Esophagus squamous epithelium (tissue), 5 donors: Measurements from ENCODE around the gene CLK4. TPM values are rescaled to one million over a fixed set of nuclear protein-coding genes. Genes with fewer than 3 reads are reported as not detected.

Experiments used
- DNase-seq: peaks from one replicate; lab custom pipeline; 2025; lab: John Stamatoyannopoulos, UW
- H3K27ac ChIP-seq, 4 donors: fragments of 200-600 bp; sonication (generic); one replicate each; pipeline ENCODE4 v1.5.1; 2016 to 2019; ENCODE audit warnings: mild to moderate bottlenecking in 1 of 4
- H3K27me3 ChIP-seq, 4 donors: fragments of 200-600 bp; sonication (generic); 1 replicate in 3 of 4; 2 replicates in 1 of 4; pipeline versions ENCODE4 v1.5.1 to v1.6.0; 2017 to 2021; ENCODE audit warnings: antibody characterized with exemption in 1 of 4
- H3K36me3 ChIP-seq, 3 donors: fragments of 200-600 bp; sonication (generic); one replicate each; pipeline ENCODE4 v1.5.1; 2016 to 2019
- H3K4me1 ChIP-seq, 3 donors: fragments of 200-600 bp; sonication (generic); one replicate each; pipeline ENCODE4 v1.5.1; 2017 to 2019
- H3K4me3 ChIP-seq, 4 donors: fragments of 200-600 bp; sonication (generic); 1 replicate in 3 of 4; 2 replicates in 1 of 4; pipeline ENCODE4 v1.5.1; 2016 to 2019; ENCODE audit warnings: mild to moderate bottlenecking in 2 of 4, moderate library complexity in 1 of 4
- H3K9me3 ChIP-seq, 3 donors: fragments of 200-600 bp; sonication (generic); one replicate each; pipeline ENCODE4 v1.5.1; 2016 to 2019
- CTCF ChIP-seq, 6 experiments: fragments of 450-650 bp in 4 of 6; fragments of 200-600 bp in 2 of 6; sonication (generic) in 2 of 6; IDR thresholded peaks; one replicate each; pipeline ENCODE4 v1.5.1; 2016 to 2019; ENCODE audit warnings: antibody characterized with exemption in 6 of 6, mild to moderate bottlenecking in 4 of 6, moderate library complexity in 4 of 6
- POLR2A ChIP-seq, 4 donors: fragments of 450-650 bp; IDR thresholded peaks; one replicate each; pipeline ENCODE4 v1.6.1; 2017; ENCODE audit warnings: antibody characterized with exemption in 4 of 4, mild to moderate bottlenecking in 4 of 4, moderate library complexity in 3 of 4
- WGBS, 2 donors: methylation state at CpG; one replicate each; pipeline ENCODE4 v1.1.5; 2018; 5-methylcytosine and 5-hydroxymethylcytosine counted together
- intact Hi-C: fragments of 100-400 bp; cut with DNase I; formaldehyde crosslinking; loops from one replicate; pipeline ENCODE4 v1.15.0; 2022
- total RNA-seq, 4 donors: library from RNA; depleted of rRNA; stranded (reverse); fragments of >200 nt; gene quantifications; one replicate each; pipeline ENCODE4 v1.1.0, GENCODE V29; 2016
- donor health status: DM: yes; HTN: yes; CAD: no.

CLK4 gene
- total RNA-seq, 4 donors from 2014 or later = 5.2 to 38.5 (median 12.6) TPM

GRCh38 chr5:178640331-178641045, 13.6 kb upstream of the CLK4 start:
- DNase-seq = no peak
- Histone ChIP-seq H3K4me1 (peaks cover 0 to 15% (median 9%) of the 10 kb centered on the region in 3 donors), H3K27ac (no peak overlapping the region), H3K36me3 (no peaks in the 10 kb centered on the region), H3K4me3 (no peak overlapping the region), H3K27me3 (no peaks in the 10 kb centered on the region), H3K9me3 (no peaks in the 10 kb centered on the region)
- TF ChIP-seq POLR2A (IDR thresholded peaks at IDR 0.05) (no peak), CTCF (IDR thresholded peaks at IDR 0.05) (no peak)
- intact Hi-C loops = no loop called here
- 88 to 94% methylated on average over 9 to 12 of the region's 13 CpGs for WGBS, 2 donors

GRCh38 chr5:178637356-178638074, 10.7 kb upstream of the CLK4 start:
- intact Hi-C loops = no loop called here

GRCh38 chr5:178632285-178632684, 5.4 kb upstream of the CLK4 start:
- intact Hi-C loops = no loop called here
- DNase-seq = no peak
- no peak for TF ChIP-seq POLR2A (IDR thresholded peaks at IDR 0.05)
- TF ChIP-seq CTCF (IDR thresholded peaks at IDR 0.05) = no peak
- no peak overlapping the region for H3K27ac ChIP-seq
- H3K27me3 ChIP-seq = no peaks in the 10 kb centered on the region
- H3K4me1 ChIP-seq = peaks cover 0 to 10% (median 0%) of the 10 kb centered on the region in 3 donors
- WGBS, 2 donors = 41 to 45% methylated on average over 4 of the region's 4 CpGs
- H3K4me3 ChIP-seq = no peak overlapping the region
- H3K9me3 ChIP-seq = no peaks in the 10 kb centered on the region
- H3K36me3 ChIP-seq = no peaks in the 10 kb centered on the region

More at GRCh38 chr5:178637356-178638074, 10.7 kb upstream of the CLK4 start:
- no peak overlapping the region for H3K4me3 ChIP-seq
- 67 to 70% methylated on average over 9 of the region's 9 CpGs for WGBS, 2 donors
- TF ChIP-seq POLR2A (IDR thresholded peaks at IDR 0.05) (no peak), CTCF (IDR thresholded peaks at IDR 0.05) (no peak)
- H3K36me3 ChIP-seq = no peaks in the 10 kb centered on the region
- no peaks in the 10 kb centered on the region for H3K27me3 ChIP-seq
- H3K4me1 ChIP-seq = peaks cover 0 to 8% (median 6%) of the 10 kb centered on the region in 3 donors
- no peak overlapping the region for H3K27ac ChIP-seq
- H3K9me3 ChIP-seq = no peaks in the 10 kb centered on the region
- DNase-seq = no peak

GRCh38 chr5:178630951-178631350, 4.1 kb upstream of the CLK4 start:
- H3K36me3 ChIP-seq = no peaks in the 10 kb centered on the region
- no peak for TF ChIP-seq POLR2A (IDR thresholded peaks at IDR 0.05)
- TF ChIP-seq CTCF (IDR thresholded peaks at IDR 0.05) = no peak
- 38 to 40% methylated on average over 2 of the region's 2 CpGs for WGBS, 2 donors
- no peaks in the 10 kb centered on the region for H3K9me3 ChIP-seq
- H3K27me3 ChIP-seq = no peaks in the 10 kb centered on the region
- intact Hi-C loops = no loop called here
- no peak for DNase-seq
- H3K4me3 ChIP-seq = no peak overlapping the region
- no peak overlapping the region for H3K27ac ChIP-seq
- peaks cover 0 to 12% (median 0%) of the 10 kb centered on the region in 3 donors for H3K4me1 ChIP-seq

- H3K9me3 ChIP-seq = no peaks in the 10 kb centered on the region
- no peak for DNase-seq
- H3K27ac ChIP-seq = no peak overlapping the region
- no peaks in the 10 kb centered on the region for H3K27me3 ChIP-seq
- no peaks in the 10 kb centered on the region for H3K36me3 ChIP-seq
- H3K4me1 ChIP-seq = peaks cover 0 to 16% (median 0%) of the 10 kb centered on the region in 3 donors
- WGBS, 2 donors = 29 to 38% methylated on average over 4 of the region's 4 CpGs
- no peak overlapping the region for H3K4me3 ChIP-seq
- TF ChIP-seq CTCF (IDR thresholded peaks at IDR 0.05) = no peak
- no peak for TF ChIP-seq POLR2A (IDR thresholded peaks at IDR 0.05)
- intact Hi-C loops = no loop called here
Observed at GRCh38 chr5:178630475-178630930, 3.7 kb upstream of the CLK4 start.
